HCT116 (cell line): ENCODE results near the gene USPL1. TPM values are rescaled to one million over a fixed set of nuclear protein-coding genes. Genes with fewer than 3 reads are reported as not detected.

ENCODE experiments used
- ATAC-seq: fragments of 200-7000 bp; cut with Tn5 transposase; 2 replicates; pipeline ENCODE4 v1.9.1; 2020; ENCODE audit warnings: mild to moderate bottlenecking, moderate library complexity
- BruUV-seq: library from RNA; stranded (reverse); fragments of 400-500 nt; replicated peaks from 2 replicates; lab custom pipeline; 2021; lab: Mats Ljungman, UMichigan
- CTCF ChIA-PET: fragments of 300-600 bp; sonication (Branson Sonifier 250); formaldehyde crosslinking; loops from one replicate; lab custom pipeline; 2021; ENCODE audit warnings: antibody characterized with exemption; lab: Charles Lee
- POLR2A ChIA-PET: fragments of 300-600, 350-600 bp; sonication (Branson Sonifier 250); formaldehyde crosslinking; loops from one replicate; lab custom pipeline; 2021; ENCODE audit warnings: antibody characterized with exemption; lab: Charles Lee
- RAD21 ChIA-PET, 2 experiments: fragments of 300-600 bp; sonication (Branson Sonifier 250); formaldehyde crosslinking; loops; one replicate each; lab custom pipeline; 2023; ENCODE audit warnings: low total read pairs in 2 of 2; ENCODE audit not compliant: uncharacterized antibody in 2 of 2, unreplicated experiment in 2 of 2, low non-redundant PET in 1 of 2; lab: Charles Lee
- DNase-seq: peaks from one replicate; pipeline ENCODE4 v3.0.0-alpha.2; 2010; ENCODE audit warnings: low read depth, low spot score
- H2AFZ ChIP-seq: fragments of 200-600 bp; shearing (Covaris generic), sonication (generic); 2 replicates; pipeline ENCODE4 v1.6.1; 2017; ENCODE audit warnings: low read depth, mixed run types, mixed read lengths, antibody characterized with exemption, low read length; ENCODE audit not compliant: poor library complexity, severe bottlenecking
- H3K27ac ChIP-seq: 2 replicates; pipeline ENCODE4 v1.5.1; 2012; ENCODE audit warnings: low read depth, low read length
- H3K27me3 ChIP-seq: fragments of 200-600 bp; sonication (generic); 2 replicates; pipeline ENCODE4 v1.6.1; 2016; ENCODE audit warnings: mixed run types, low read length, mixed read lengths; ENCODE audit not compliant: insufficient read depth
- H3K36me3 ChIP-seq, 2 experiments: fragments of 200-500 bp in 1 of 2; fragments of 200-600 bp in 1 of 2; sonication (Bioruptor generic) in 1 of 2; sonication (generic) in 1 of 2; 2 replicates each; pipeline versions ENCODE4 v1.5.1 to v1.6.1; 2014 to 2016; ENCODE audit warnings: low read length in 2 of 2, inconsistent platforms in 1 of 2, mixed read lengths in 1 of 2, mixed run types in 1 of 2; ENCODE audit not compliant: insufficient read depth in 2 of 2, control insufficient read depth in 1 of 2
- H3K4me1 ChIP-seq, 2 experiments: fragments of 200-600 bp in 1 of 2; sonication (generic) in 1 of 2; 2 replicates each; pipeline versions ENCODE4 v1.5.1 to v1.6.1; 2012 to 2017; ENCODE audit warnings: low read length in 2 of 2, inconsistent platforms in 1 of 2, mild to moderate bottlenecking in 1 of 2, mixed read lengths in 1 of 2, mixed run types in 1 of 2, moderate library complexity in 1 of 2; ENCODE audit not compliant: insufficient read depth in 2 of 2, control insufficient read depth in 1 of 2
- H3K4me2 ChIP-seq: fragments of 200-600 bp; sonication (generic); 2 replicates; pipeline ENCODE4 v1.6.1; 2017; ENCODE audit warnings: mixed run types, low read length, mixed read lengths
- H3K4me3 ChIP-seq, 2 experiments: fragments of 200-600 bp in 1 of 2; sonication (generic) in 1 of 2; replicated peaks in 1 of 2; 2 replicates each; pipeline ENCODE4 v1.5.1; 2011 to 2016; ENCODE audit warnings: low read length in 2 of 2, control low read depth in 1 of 2, low read depth in 1 of 2, mild to moderate bottlenecking in 1 of 2, mixed read lengths in 1 of 2, mixed run types in 1 of 2
- H3K79me2 ChIP-seq: fragments of 200-600 bp; sonication (generic); 2 replicates; pipeline ENCODE4 v1.6.1; 2017; ENCODE audit warnings: mild to moderate bottlenecking, mixed run types, low read length, moderate library complexity, mixed read lengths; ENCODE audit not compliant: insufficient read depth
- H3K9ac ChIP-seq: fragments of 200-600 bp; sonication (generic); 2 replicates; pipeline ENCODE4 v1.6.1; 2016; ENCODE audit warnings: low read length, mixed read lengths
- H3K9me2 ChIP-seq: fragments of 200-600 bp; sonication (generic), shearing (Covaris generic); 2 replicates; pipeline ENCODE4 v1.6.1; 2017; ENCODE audit warnings: mixed run types, mild to moderate bottlenecking, moderate library complexity; ENCODE audit not compliant: insufficient read depth
- H3K9me3 ChIP-seq, 2 experiments: fragments of 200-500 bp in 1 of 2; fragments of 200-600 bp in 1 of 2; sonication (Bioruptor generic) in 1 of 2; sonication (generic) in 1 of 2; 2 replicates each; pipeline ENCODE4 v1.6.1; 2014 to 2017; ENCODE audit warnings: low read length in 2 of 2, mixed read lengths in 2 of 2, inconsistent platforms in 1 of 2, low read depth in 1 of 2, mild to moderate bottlenecking in 1 of 2, mixed run types in 1 of 2, moderate library complexity in 1 of 2; ENCODE audit not compliant: control insufficient read depth in 1 of 2, insufficient read depth in 1 of 2
- H4K20me1 ChIP-seq: fragments of 200-600 bp; sonication (generic), shearing (Covaris generic); 2 replicates; pipeline ENCODE4 v1.6.1; 2017; ENCODE audit warnings: mixed run types, mild to moderate bottlenecking, moderate library complexity; ENCODE audit not compliant: insufficient read depth
- CBX3 ChIP-seq: IDR thresholded peaks from 2 replicates; pipeline ENCODE4 v1.6.1; 2012; ENCODE audit warnings: low read depth
- EGR1 ChIP-seq: IDR thresholded peaks from 2 replicates; pipeline ENCODE4 v1.6.1; 2012; ENCODE audit warnings: low read depth
- ELF1 ChIP-seq: IDR thresholded peaks from 2 replicates; pipeline ENCODE4 v1.6.1; 2012; ENCODE audit warnings: low read depth, borderline replicate concordance
- SIN3A ChIP-seq: IDR thresholded peaks from 2 replicates; pipeline ENCODE4 v1.6.1; 2012; ENCODE audit warnings: low read depth
- SRF ChIP-seq: IDR thresholded peaks from 2 replicates; pipeline ENCODE4 v1.6.1; 2012; ENCODE audit warnings: low read depth
- YY1 ChIP-seq: IDR thresholded peaks from 2 replicates; pipeline ENCODE4 v1.6.1; 2011; ENCODE audit warnings: low read length, low read depth, moderate library complexity, mild to moderate bottlenecking; ENCODE audit not compliant: insufficient replicate concordance; ENCODE audit errors: extremely low read depth
- ZFX ChIP-seq: fragments of 450-650 bp; IDR thresholded peaks from 2 replicates; pipeline ENCODE4 v1.6.1; 2017
- ZNF274 ChIP-seq: fragments of 200-500 bp; sonication (Bioruptor generic); IDR thresholded peaks from 2 replicates; pipeline ENCODE4 v1.6.1; 2014; ENCODE audit warnings: mild to moderate bottlenecking, low read depth, low read length, inconsistent platforms
- intact Hi-C: fragments of 100-400 bp; cut with micrococcal nuclease; formaldehyde crosslinking; loops from 2 replicates; pipeline ENCODE4 v1.10.0; 2022
- total RNA-seq: library from RNA; stranded (reverse); gene quantifications from one replicate; pipeline ENCODE4 v1.2.1, GENCODE V29; 2021; ENCODE audit not compliant: unreplicated experiment
- TF ChIP-seq, protein P1 (sequence below): IDR thresholded peaks from 2 replicates; pipeline ENCODE4 v1.6.1; 2011; ENCODE audit warnings: mild to moderate bottlenecking, low read length, moderate library complexity; ENCODE audit not compliant: insufficient replicate concordance; ENCODE audit errors: extremely low read depth
- TF ChIP-seq, protein P2 (sequence below): IDR thresholded peaks from 2 replicates; pipeline ENCODE4 v1.6.1; 2012; ENCODE audit warnings: low read depth
- TF ChIP-seq, protein P3 (sequence below), 3 experiments: fragments of 200-600 bp in 1 of 3; sonication (generic) in 1 of 3; IDR thresholded peaks in 2 of 3; conservative IDR thresholded peaks in 1 of 3; 2 replicates each; pipeline ENCODE4 v1.5.1; 2012 to 2017; ENCODE audit warnings: low read depth in 2 of 3, low read length in 2 of 3, antibody characterized with exemption in 1 of 3, borderline replicate concordance in 1 of 3, control low read depth in 1 of 3, mild to moderate bottlenecking in 1 of 3, mixed read lengths in 1 of 3, mixed run types in 1 of 3, moderate library complexity in 1 of 3; ENCODE audit not compliant: insufficient read depth in 1 of 3
- TF ChIP-seq, protein P4 (sequence below): IDR thresholded peaks from 2 replicates; pipeline ENCODE4 v1.6.1; 2012

Gene USPL1
- total RNA-seq, 1 experiment from 2014 or later, result 19.7 TPM

DNA sequence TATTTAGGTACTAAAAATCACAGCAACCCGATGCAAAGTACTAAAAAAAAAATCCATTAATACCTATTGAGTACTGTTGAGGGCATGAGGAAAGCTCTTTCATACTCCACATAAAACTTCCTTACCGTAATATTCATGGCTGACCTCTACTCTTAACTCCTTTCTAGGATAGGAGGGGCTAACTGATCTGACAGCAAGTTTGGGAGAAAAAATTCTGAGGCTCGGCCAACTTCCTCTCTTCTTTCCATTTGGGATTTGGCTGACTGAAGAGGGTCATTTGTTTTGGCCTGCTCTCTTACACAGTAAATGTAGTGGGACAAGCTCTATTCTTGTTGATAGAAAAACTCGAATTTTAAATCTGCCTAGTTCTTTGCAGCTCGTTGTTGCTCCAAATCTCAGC lies 9.4 kb upstream of the USPL1 start (continued):
- TF ChIP-seq, protein P1, sequence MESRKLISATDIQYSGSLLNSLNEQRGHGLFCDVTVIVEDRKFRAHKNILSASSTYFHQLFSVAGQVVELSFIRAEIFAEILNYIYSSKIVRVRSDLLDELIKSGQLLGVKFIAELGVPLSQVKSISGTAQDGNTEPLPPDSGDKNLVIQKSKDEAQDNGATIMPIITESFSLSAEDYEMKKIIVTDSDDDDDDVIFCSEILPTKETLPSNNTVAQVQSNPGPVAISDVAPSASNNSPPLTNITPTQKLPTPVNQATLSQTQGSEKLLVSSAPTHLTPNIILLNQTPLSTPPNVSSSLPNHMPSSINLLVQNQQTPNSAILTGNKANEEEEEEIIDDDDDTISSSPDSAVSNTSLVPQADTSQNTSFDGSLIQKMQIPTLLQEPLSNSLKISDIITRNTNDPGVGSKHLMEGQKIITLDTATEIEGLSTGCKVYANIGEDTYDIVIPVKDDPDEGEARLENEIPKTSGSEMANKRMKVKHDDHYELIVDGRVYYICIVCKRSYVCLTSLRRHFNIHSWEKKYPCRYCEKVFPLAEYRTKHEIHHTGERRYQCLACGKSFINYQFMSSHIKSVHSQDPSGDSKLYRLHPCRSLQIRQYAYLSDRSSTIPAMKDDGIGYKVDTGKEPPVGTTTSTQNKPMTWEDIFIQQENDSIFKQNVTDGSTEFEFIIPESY, result no peak
- TF ChIP-seq ZNF274, result no peak

DNA sequence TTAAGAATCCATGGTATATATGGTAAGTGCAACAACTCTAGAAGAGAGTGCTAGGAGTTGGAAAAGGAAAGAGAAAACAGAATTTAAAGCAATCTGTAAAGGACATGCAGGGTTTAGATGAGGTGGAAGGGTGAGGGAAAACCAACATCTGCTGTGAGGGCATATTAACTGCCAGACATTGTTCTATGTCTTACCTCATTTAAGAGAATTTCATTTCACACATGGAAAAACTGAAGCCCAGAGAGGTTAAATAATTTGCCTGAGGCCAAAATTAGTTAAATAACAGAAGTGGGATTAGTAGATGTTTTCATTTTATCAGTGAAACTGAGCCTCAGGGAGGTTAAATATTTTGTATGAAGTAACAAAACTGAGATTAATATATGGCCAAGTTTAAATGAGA lies 7.4 kb upstream of the USPL1 start:
- H4K20me1 ChIP-seq, result no peaks in the 10 kb centered on the region
- H3K4me1 ChIP-seq, result peaks cover 9 to 12% of the 10 kb centered on the region in 2 experiments
- H3K4me3 ChIP-seq, result no peak overlapping the region
- peaks cover 14% of the 10 kb centered on the region for H3K79me2 ChIP-seq
- H3K4me2 ChIP-seq, result no peak overlapping the region
- H3K9me2 ChIP-seq, result no peaks in the 10 kb centered on the region
- H3K9me3 ChIP-seq, result no peaks in the 10 kb centered on the region
- no peaks in the 10 kb centered on the region for H3K36me3 ChIP-seq
- TF ChIP-seq SRF (no peak), ZFX (no peak), YY1 (no peak), ELF1 (no peak), CBX3 (no peak), ZNF274 (no peak), SIN3A (no peak), EGR1 (no peak)
- TF ChIP-seq, protein P2, sequence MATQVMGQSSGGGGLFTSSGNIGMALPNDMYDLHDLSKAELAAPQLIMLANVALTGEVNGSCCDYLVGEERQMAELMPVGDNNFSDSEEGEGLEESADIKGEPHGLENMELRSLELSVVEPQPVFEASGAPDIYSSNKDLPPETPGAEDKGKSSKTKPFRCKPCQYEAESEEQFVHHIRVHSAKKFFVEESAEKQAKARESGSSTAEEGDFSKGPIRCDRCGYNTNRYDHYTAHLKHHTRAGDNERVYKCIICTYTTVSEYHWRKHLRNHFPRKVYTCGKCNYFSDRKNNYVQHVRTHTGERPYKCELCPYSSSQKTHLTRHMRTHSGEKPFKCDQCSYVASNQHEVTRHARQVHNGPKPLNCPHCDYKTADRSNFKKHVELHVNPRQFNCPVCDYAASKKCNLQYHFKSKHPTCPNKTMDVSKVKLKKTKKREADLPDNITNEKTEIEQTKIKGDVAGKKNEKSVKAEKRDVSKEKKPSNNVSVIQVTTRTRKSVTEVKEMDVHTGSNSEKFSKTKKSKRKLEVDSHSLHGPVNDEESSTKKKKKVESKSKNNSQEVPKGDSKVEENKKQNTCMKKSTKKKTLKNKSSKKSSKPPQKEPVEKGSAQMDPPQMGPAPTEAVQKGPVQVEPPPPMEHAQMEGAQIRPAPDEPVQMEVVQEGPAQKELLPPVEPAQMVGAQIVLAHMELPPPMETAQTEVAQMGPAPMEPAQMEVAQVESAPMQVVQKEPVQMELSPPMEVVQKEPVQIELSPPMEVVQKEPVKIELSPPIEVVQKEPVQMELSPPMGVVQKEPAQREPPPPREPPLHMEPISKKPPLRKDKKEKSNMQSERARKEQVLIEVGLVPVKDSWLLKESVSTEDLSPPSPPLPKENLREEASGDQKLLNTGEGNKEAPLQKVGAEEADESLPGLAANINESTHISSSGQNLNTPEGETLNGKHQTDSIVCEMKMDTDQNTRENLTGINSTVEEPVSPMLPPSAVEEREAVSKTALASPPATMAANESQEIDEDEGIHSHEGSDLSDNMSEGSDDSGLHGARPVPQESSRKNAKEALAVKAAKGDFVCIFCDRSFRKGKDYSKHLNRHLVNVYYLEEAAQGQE, result no peak
- TF ChIP-seq, protein P3, sequence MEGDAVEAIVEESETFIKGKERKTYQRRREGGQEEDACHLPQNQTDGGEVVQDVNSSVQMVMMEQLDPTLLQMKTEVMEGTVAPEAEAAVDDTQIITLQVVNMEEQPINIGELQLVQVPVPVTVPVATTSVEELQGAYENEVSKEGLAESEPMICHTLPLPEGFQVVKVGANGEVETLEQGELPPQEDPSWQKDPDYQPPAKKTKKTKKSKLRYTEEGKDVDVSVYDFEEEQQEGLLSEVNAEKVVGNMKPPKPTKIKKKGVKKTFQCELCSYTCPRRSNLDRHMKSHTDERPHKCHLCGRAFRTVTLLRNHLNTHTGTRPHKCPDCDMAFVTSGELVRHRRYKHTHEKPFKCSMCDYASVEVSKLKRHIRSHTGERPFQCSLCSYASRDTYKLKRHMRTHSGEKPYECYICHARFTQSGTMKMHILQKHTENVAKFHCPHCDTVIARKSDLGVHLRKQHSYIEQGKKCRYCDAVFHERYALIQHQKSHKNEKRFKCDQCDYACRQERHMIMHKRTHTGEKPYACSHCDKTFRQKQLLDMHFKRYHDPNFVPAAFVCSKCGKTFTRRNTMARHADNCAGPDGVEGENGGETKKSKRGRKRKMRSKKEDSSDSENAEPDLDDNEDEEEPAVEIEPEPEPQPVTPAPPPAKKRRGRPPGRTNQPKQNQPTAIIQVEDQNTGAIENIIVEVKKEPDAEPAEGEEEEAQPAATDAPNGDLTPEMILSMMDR (IDR thresholded peaks at IDR 0.05 in 2 of 3, conservative IDR thresholded peaks at IDR 0.05 in 1 of 3; ENCODE audit: borderline replicate concordance in 1 of 3, insufficient read depth in 1 of 3, low read depth in 2 of 3, low read length in 2 of 3), result no peak
- TF ChIP-seq, protein P4, sequence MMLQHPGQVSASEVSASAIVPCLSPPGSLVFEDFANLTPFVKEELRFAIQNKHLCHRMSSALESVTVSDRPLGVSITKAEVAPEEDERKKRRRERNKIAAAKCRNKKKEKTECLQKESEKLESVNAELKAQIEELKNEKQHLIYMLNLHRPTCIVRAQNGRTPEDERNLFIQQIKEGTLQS, result no peak
- TF ChIP-seq, protein P1, result no peak
- DNase-seq (no peak), ATAC-seq (no peak)
- H3K27ac ChIP-seq, result no peak overlapping the region
- intact Hi-C loops, result loop anchor here (10.0 kb wide), 1 partner anchor 434 kb away; no protein-coding TSS in a partner anchor
- no peaks in the 10 kb centered on the region for H3K27me3 ChIP-seq
- no TSS peak for BruUV-seq
- no peak overlapping the region for H3K9ac ChIP-seq
- no peak overlapping the region for H2AFZ ChIP-seq
- ChIA-PET RAD21 (no interaction called here), POLR2A (no interaction called here), CTCF (no interaction called here)
